ENCODE measurements around the gene ANKRD66.

ANKRD66 gene

GRCh38 chr6:46755865-46756264 is 9.1 kb downstream of the ANKRD66 start:
- Histone ChIP-seq H3K27me3 (replicated peaks; ENCODE audit: control insufficient read depth, insufficient read depth, low read length) (peaks cover 1% of the 10 kb centered on the region; the same call in 1 of the 2 replicates), H3K36me3 (ENCODE audit: control insufficient read depth, insufficient read depth, low read length) (no peaks in the 10 kb centered on the region), H3K4me3 (replicated peaks; ENCODE audit: low read depth, low read length) (no peak overlapping the region)
- TF ChIP-seq CTCF (IDR thresholded peaks at IDR 0.05; ENCODE audit: insufficient read depth, low read length, poor library complexity, severe bottlenecking): no peak
- DNase-seq (ENCODE audit: extremely low read depth, insufficient read length): no peak

DNA sequence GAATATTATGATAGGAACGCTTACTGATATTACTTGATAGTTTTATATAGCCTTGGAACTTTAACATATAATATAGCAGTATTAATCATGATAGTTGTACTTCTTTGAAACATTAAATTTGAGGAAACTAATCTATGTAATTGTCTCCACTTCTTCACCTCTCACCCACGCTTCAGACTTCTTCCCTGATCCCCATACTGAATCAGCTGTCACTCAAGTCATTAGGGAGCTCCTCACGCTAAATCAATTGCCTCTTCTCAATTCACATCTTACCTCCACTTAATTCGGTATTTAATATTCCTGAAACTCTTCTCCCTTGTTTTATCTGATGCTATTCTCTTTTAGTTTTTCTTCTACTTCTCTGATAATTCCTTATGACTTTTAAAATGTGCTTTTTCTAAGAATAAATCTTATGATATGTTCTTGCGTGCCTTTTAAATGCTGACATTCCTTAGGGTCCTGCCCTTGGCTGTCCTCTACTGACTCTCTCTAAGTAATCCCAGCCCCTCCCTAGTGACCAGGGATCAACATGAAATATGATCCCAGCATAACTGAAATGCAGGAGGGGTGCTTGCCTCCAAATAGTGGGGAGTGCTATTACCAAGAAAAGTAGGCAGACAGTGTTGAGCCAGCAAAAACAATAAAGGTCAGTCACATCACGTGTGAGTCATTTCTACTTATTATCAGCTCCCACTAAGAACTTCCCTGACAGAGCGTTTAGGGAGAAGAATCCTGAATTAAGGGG is 9.9 kb downstream of the ANKRD66 start:
- DNase-seq (ENCODE audit: extremely low read depth, insufficient read length): no peak
- no peak overlapping the region for H3K4me3 ChIP-seq (replicated peaks; ENCODE audit: low read depth, low read length)
- no peaks in the 10 kb centered on the region for H3K36me3 ChIP-seq (ENCODE audit: control insufficient read depth, insufficient read depth, low read length)
- no peak for TF ChIP-seq CTCF (IDR thresholded peaks at IDR 0.05; ENCODE audit: insufficient read depth, low read length, poor library complexity, severe bottlenecking)
- peaks cover 1% of the 10 kb centered on the region; the same call in 1 of the 2 replicates for H3K27me3 ChIP-seq (replicated peaks; ENCODE audit: control insufficient read depth, insufficient read depth, low read length)

- Histone ChIP-seq H3K4me3 (replicated peaks; ENCODE audit: low read depth, low read length) (no peak overlapping the region), H3K36me3 (ENCODE audit: control insufficient read depth, insufficient read depth, low read length) (no peaks in the 10 kb centered on the region), H3K27me3 (replicated peaks; ENCODE audit: control insufficient read depth, insufficient read depth, low read length) (peaks cover 1% of the 10 kb centered on the region; the same call in 1 of the 2 replicates)
- no peak for DNase-seq (ENCODE audit: extremely low read depth, insufficient read length)
- TF ChIP-seq CTCF (IDR thresholded peaks at IDR 0.05; ENCODE audit: insufficient read depth, low read length, poor library complexity, severe bottlenecking): no peak
Measured at GRCh38 chr6:46757214-46757596, 10.5 kb downstream of the ANKRD66 start.

DNA sequence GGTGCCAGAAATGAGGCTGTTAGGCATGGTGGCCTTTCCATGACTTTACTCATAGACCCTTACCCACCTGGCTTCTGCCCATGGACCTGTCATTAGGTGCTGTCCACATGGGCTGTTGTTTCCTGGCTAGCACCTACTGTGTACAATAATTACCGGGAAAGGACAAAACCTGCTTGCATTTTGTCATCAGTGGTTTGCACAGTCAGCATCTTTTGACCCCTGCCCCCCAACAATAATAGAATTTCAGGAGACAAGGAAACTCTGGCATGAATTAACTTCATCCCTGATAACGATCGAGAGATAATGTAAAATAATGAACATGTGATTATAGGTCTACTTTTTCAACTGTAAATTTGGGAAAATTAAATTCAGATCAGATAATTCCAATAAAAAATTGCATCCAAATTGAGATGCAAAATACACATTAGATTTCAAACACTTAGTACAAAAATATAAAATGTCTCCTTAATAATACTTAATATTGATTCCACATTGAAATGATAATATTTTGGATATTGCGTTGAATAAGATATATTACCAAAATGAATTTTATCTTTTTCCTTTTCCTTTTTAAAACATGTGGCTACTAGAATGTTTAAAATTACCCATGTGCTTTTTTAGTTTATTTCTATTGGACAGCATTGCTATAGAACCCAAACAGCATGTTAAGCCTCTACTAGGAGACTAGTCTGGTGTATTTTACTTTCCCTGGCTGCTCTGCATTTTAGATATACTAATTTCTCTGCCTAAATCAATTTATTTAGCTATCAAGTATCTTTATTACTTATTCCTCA is 12.4 kb downstream of the ANKRD66 start:
- no peak overlapping the region for H3K4me3 ChIP-seq (replicated peaks; ENCODE audit: low read depth, low read length)
- no peaks in the 10 kb centered on the region for H3K36me3 ChIP-seq (ENCODE audit: control insufficient read depth, insufficient read depth, low read length)
- DNase-seq (ENCODE audit: extremely low read depth, insufficient read length): no peak
- H3K27me3 ChIP-seq (replicated peaks; ENCODE audit: control insufficient read depth, insufficient read depth, low read length): peaks cover 1% of the 10 kb centered on the region; the same call in 1 of the 2 replicates
- no peak for TF ChIP-seq CTCF (IDR thresholded peaks at IDR 0.05; ENCODE audit: insufficient read depth, low read length, poor library complexity, severe bottlenecking)

- no peak for TF ChIP-seq CTCF (IDR thresholded peaks at IDR 0.05; ENCODE audit: insufficient read depth, low read length, poor library complexity, severe bottlenecking)
- no peak overlapping the region for H3K4me3 ChIP-seq (replicated peaks; ENCODE audit: low read depth, low read length)
- H3K27me3 ChIP-seq (replicated peaks; ENCODE audit: control insufficient read depth, insufficient read depth, low read length): peaks cover 1% of the 10 kb centered on the region; the same call in 1 of the 2 replicates
- DNase-seq (ENCODE audit: extremely low read depth, insufficient read length): no peak
- H3K36me3 ChIP-seq (ENCODE audit: control insufficient read depth, insufficient read depth, low read length): no peaks in the 10 kb centered on the region
Measured at GRCh38 chr6:46760925-46761324, 14.2 kb downstream of the ANKRD66 start.
